ENCODE data around the gene NMNAT2.

NMNAT2 gene

DNA sequence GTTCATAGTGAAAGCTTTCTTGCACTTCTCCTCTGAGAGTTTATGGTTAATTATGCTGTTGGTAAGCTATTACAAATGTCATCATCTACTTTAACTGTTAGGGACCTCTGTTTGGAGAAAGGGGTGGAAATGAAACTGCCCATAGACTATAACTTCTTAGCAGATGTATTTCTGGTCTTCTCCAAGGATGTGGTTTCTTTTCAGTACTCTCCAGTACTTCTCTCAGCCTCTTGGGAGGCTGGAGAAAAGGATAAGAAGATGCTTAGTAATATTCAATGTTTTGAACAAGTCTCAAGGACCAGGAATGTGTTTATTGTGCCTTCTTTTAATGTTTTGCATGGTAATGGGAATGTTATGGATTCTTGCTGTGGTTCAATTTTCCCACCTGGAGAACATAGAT, 171.7 kb downstream of the NMNAT2 start:
- H3K27ac ChIP-seq (ENCODE audit: low read depth, low read length, poor library complexity, severe bottlenecking) = no peak overlapping the region
- peaks cover 2% of the 10 kb centered on the region; the same call in 1 of the 2 replicates for H3K27me3 ChIP-seq (ENCODE audit: insufficient read depth, low read length)
- no peaks in the 10 kb centered on the region for H3K36me3 ChIP-seq (ENCODE audit: insufficient read depth, low read length)
- no peaks in the 10 kb centered on the region for H3K9me3 ChIP-seq (ENCODE audit: low read length)
- no peak overlapping the region for H3K4me3 ChIP-seq (ENCODE audit: low read depth, low read length, poor library complexity, severe bottlenecking)
- no peaks in the 10 kb centered on the region for H4K20me1 ChIP-seq (ENCODE audit: insufficient read depth, low read length)
- no peak overlapping the region for H3K9ac ChIP-seq (ENCODE audit: low read length)
- no peak overlapping the region for H3K4me2 ChIP-seq (ENCODE audit: low read length)
- no peak overlapping the region for H2AFZ ChIP-seq (ENCODE audit: low read length)
- no peaks in the 10 kb centered on the region for H3K4me1 ChIP-seq (ENCODE audit: insufficient read depth, low read length, severe bottlenecking)
- H3F3A ChIP-seq (ENCODE audit: insufficient read depth, low read length) = no peaks in the 10 kb centered on the region
- H3K79me2 ChIP-seq (ENCODE audit: insufficient read depth, low read length) = no peaks in the 10 kb centered on the region
- H3K9me2 ChIP-seq (ENCODE audit: low read depth, low read length) = no peaks in the 10 kb centered on the region
- TF ChIP-seq, protein P1, sequence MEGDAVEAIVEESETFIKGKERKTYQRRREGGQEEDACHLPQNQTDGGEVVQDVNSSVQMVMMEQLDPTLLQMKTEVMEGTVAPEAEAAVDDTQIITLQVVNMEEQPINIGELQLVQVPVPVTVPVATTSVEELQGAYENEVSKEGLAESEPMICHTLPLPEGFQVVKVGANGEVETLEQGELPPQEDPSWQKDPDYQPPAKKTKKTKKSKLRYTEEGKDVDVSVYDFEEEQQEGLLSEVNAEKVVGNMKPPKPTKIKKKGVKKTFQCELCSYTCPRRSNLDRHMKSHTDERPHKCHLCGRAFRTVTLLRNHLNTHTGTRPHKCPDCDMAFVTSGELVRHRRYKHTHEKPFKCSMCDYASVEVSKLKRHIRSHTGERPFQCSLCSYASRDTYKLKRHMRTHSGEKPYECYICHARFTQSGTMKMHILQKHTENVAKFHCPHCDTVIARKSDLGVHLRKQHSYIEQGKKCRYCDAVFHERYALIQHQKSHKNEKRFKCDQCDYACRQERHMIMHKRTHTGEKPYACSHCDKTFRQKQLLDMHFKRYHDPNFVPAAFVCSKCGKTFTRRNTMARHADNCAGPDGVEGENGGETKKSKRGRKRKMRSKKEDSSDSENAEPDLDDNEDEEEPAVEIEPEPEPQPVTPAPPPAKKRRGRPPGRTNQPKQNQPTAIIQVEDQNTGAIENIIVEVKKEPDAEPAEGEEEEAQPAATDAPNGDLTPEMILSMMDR (IDR thresholded peaks at IDR 0.05; ENCODE audit: low read length) = no peak
- TF ChIP-seq EZH2 (IDR thresholded peaks at IDR 0.05; ENCODE audit: borderline replicate concordance, low read length) = no peak

DNA sequence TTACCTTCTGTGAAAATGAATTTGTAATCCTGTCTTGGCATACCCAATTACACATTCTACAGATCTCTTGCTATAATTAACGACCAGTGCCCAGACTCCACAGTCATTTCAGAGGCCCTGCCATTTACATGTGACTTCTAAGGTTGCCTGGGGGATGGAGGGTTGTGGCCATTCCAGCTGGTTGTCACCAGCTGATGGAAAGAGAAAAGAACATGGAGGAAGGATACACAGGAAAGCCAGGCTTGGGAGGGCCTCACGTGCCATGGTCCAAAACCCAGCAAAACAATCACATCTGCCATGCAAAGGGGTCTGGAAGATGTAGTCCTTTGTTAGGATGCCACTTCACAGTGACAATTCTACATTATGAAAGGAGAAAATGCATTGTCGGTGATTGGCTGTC, 172.8 kb downstream of the NMNAT2 start:
- Histone ChIP-seq H3K4me3 (ENCODE audit: low read depth, low read length, poor library complexity, severe bottlenecking) (no peak overlapping the region), H4K20me1 (ENCODE audit: insufficient read depth, low read length) (no peaks in the 10 kb centered on the region), H3K27ac (ENCODE audit: low read depth, low read length, poor library complexity, severe bottlenecking) (no peak overlapping the region), H3K4me1 (ENCODE audit: insufficient read depth, low read length, severe bottlenecking) (no peaks in the 10 kb centered on the region), H3K9ac (ENCODE audit: low read length) (no peak overlapping the region), H3K4me2 (ENCODE audit: low read length) (no peak overlapping the region), H3K36me3 (ENCODE audit: insufficient read depth, low read length) (no peaks in the 10 kb centered on the region), H3K9me2 (ENCODE audit: low read depth, low read length) (no peaks in the 10 kb centered on the region), H3F3A (ENCODE audit: insufficient read depth, low read length) (no peaks in the 10 kb centered on the region), H3K79me2 (ENCODE audit: insufficient read depth, low read length) (no peaks in the 10 kb centered on the region), H2AFZ (ENCODE audit: low read length) (no peak overlapping the region), H3K9me3 (ENCODE audit: low read length) (no peaks in the 10 kb centered on the region), H3K27me3 (ENCODE audit: insufficient read depth, low read length) (peaks cover 2% of the 10 kb centered on the region; the same call in 1 of the 2 replicates)
- TF ChIP-seq EZH2 (IDR thresholded peaks at IDR 0.05; ENCODE audit: borderline replicate concordance, low read length) = no peak
- TF ChIP-seq, protein P1 (IDR thresholded peaks at IDR 0.05; ENCODE audit: low read length) = no peak

DNA sequence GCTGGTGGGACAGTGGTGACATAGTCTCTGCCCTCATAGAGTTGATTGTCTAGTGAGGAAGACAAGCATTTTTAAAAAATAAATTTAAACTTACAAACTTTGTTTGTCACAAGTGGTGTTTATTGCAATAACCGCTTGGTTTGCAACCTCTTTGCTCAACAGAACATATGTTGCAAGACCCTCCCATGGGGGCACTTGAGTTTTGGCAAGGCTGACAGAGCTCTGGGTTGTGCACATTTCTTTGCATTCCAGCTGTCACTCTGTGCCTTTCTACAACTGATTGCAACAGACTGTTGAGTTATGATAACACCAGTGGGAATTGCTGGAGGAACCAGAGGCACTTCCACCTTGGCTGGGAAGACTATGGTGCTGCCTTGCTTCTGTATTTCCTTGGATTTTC, 173.7 kb downstream of the NMNAT2 start:
- Histone ChIP-seq H2AFZ (ENCODE audit: low read length) (no peak overlapping the region), H3K79me2 (ENCODE audit: insufficient read depth, low read length) (no peaks in the 10 kb centered on the region), H3K9me3 (ENCODE audit: low read length) (no peaks in the 10 kb centered on the region), H4K20me1 (ENCODE audit: insufficient read depth, low read length) (no peaks in the 10 kb centered on the region), H3K4me1 (ENCODE audit: insufficient read depth, low read length, severe bottlenecking) (no peaks in the 10 kb centered on the region), H3K36me3 (ENCODE audit: insufficient read depth, low read length) (no peaks in the 10 kb centered on the region), H3K9me2 (ENCODE audit: low read depth, low read length) (no peaks in the 10 kb centered on the region), H3K9ac (ENCODE audit: low read length) (no peak overlapping the region), H3K4me2 (ENCODE audit: low read length) (no peak overlapping the region), H3F3A (ENCODE audit: insufficient read depth, low read length) (no peaks in the 10 kb centered on the region), H3K27ac (ENCODE audit: low read depth, low read length, poor library complexity, severe bottlenecking) (no peak overlapping the region), H3K4me3 (ENCODE audit: low read depth, low read length, poor library complexity, severe bottlenecking) (no peak overlapping the region), H3K27me3 (ENCODE audit: insufficient read depth, low read length) (peaks cover 2% of the 10 kb centered on the region; the same call in 1 of the 2 replicates)
- TF ChIP-seq, protein P1 (IDR thresholded peaks at IDR 0.05; ENCODE audit: low read length) = no peak
- TF ChIP-seq EZH2 (IDR thresholded peaks at IDR 0.05; ENCODE audit: borderline replicate concordance, low read length) = no peak

Measured in OCI-LY1 (cell line).